ENCODE measurements around the gene RGS9BP. TPM values are rescaled to one million over a fixed set of nuclear protein-coding genes. Genes with fewer than 3 reads are reported as not detected.

The RGS9BP gene
- total and polyA plus RNA-seq, 2 of the 13 experiments (the other 11 are each of a cell fraction or from before 2014, with no cell fraction given) = 0.01 TPM; not detected in 1

GRCh38 chr19:32676186-32676894 is 692 bp downstream of the RGS9BP start (continued):
- TF ChIP-seq ZNF784 (CRISPR knock-in tag; IDR thresholded peaks at IDR 0.05; ENCODE audit: borderline replicate concordance) (0 out of 2 replicates have a peak, but pooled peaks have one; percentile 56), RFX5 (IDR thresholded peaks at IDR 0.05; ENCODE audit: low read depth, low read length) (no peak), PATZ1 (CRISPR knock-in tag; IDR thresholded peaks at IDR 0.05) (no peak), ZNF75D (CRISPR knock-in tag; IDR thresholded peaks at IDR 0.05; ENCODE audit: borderline replicate concordance) (no peak), HHEX (CRISPR knock-in tag; IDR thresholded peaks at IDR 0.05) (no peak), ZBTB38 (CRISPR knock-in tag; IDR thresholded peaks at IDR 0.05) (peak; percentile 49; the same call in 1 of the 2 replicates), YEATS4 (CRISPR knock-in tag; IDR thresholded peaks at IDR 0.05; ENCODE audit: borderline replicate concordance) (0 out of 2 replicates have a peak, but pooled peaks have one; percentile 21), ZNF629 (CRISPR knock-in tag; conservative IDR thresholded peaks at IDR 0.05) (no peak), HNRNPL (IDR thresholded peaks at IDR 0.05; ENCODE audit: low read depth, low read length) (no peak)
- TF ChIP-seq, protein P1, sequence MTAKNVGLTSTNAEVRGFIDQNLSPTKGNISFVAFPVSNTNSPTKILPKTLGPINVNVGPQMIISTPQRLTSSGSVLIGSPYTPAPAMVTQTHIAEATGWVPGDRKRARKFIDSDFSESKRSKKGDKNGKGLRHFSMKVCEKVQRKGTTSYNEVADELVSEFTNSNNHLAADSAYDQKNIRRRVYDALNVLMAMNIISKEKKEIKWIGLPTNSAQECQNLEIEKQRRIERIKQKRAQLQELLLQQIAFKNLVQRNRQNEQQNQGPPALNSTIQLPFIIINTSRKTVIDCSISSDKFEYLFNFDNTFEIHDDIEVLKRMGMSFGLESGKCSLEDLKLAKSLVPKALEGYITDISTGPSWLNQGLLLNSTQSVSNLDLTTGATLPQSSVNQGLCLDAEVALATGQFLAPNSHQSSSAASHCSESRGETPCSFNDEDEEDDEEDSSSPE (CRISPR knock-in tag; IDR thresholded peaks at IDR 0.05) = no peak
- TF ChIP-seq, protein P2, sequence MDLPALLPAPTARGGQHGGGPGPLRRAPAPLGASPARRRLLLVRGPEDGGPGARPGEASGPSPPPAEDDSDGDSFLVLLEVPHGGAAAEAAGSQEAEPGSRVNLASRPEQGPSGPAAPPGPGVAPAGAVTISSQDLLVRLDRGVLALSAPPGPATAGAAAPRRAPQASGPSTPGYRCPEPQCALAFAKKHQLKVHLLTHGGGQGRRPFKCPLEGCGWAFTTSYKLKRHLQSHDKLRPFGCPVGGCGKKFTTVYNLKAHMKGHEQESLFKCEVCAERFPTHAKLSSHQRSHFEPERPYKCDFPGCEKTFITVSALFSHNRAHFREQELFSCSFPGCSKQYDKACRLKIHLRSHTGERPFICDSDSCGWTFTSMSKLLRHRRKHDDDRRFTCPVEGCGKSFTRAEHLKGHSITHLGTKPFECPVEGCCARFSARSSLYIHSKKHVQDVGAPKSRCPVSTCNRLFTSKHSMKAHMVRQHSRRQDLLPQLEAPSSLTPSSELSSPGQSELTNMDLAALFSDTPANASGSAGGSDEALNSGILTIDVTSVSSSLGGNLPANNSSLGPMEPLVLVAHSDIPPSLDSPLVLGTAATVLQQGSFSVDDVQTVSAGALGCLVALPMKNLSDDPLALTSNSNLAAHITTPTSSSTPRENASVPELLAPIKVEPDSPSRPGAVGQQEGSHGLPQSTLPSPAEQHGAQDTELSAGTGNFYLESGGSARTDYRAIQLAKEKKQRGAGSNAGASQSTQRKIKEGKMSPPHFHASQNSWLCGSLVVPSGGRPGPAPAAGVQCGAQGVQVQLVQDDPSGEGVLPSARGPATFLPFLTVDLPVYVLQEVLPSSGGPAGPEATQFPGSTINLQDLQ (CRISPR knock-in tag; IDR thresholded peaks at IDR 0.05) = no peak
- TF ChIP-seq, protein P3, sequence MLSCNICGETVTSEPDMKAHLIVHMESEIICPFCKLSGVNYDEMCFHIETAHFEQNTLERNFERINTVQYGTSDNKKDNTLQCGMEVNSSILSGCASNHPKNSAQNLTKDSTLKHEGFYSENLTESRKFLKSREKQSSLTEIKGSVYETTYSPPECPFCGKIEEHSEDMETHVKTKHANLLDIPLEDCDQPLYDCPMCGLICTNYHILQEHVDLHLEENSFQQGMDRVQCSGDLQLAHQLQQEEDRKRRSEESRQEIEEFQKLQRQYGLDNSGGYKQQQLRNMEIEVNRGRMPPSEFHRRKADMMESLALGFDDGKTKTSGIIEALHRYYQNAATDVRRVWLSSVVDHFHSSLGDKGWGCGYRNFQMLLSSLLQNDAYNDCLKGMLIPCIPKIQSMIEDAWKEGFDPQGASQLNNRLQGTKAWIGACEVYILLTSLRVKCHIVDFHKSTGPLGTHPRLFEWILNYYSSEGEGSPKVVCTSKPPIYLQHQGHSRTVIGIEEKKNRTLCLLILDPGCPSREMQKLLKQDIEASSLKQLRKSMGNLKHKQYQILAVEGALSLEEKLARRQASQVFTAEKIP (CRISPR knock-in tag; IDR thresholded peaks at IDR 0.05; ENCODE audit: borderline replicate concordance) = no peak

Measured in HepG2 (cell line).